HG02938 (cell line): ENCODE results near the gene BMERB1.

Source experiments
- ATAC-seq: cut with Tn5 transposase; IDR thresholded peaks from one replicate; pipeline ENCODE4 v1.9.1; 2021; ENCODE audit warnings: mild to moderate bottlenecking, moderate library complexity; ENCODE audit not compliant: unreplicated experiment

Gene BMERB1

GRCh38 chr16:15581127-15581815, 146.9 kb downstream of the BMERB1 start:
- no peak for ATAC-seq

GRCh38 chr16:15583526-15583925, 149.1 kb downstream of the BMERB1 start:
- no peak for ATAC-seq

- ATAC-seq, result no peak
These were observed 151.6 kb downstream of the BMERB1 start for GRCh38 chr16:15585956-15586355.

GRCh38 chr16:15586716-15587115, 152.3 kb downstream of the BMERB1 start:
- ATAC-seq, result no peak

GRCh38 chr16:15587152-15587825, 152.9 kb downstream of the BMERB1 start:
- ATAC-seq, result no peak

GRCh38 chr16:15592324-15592723, 157.9 kb downstream of the BMERB1 start:
- ATAC-seq, result no peak

GRCh38 chr16:15593235-15593634, 158.8 kb downstream of the BMERB1 start:
- no peak for ATAC-seq

GRCh38 chr16:15594711-15595320, 160.4 kb downstream of the BMERB1 start:
- ATAC-seq, result no peak

GRCh38 chr16:15597135-15597534, 162.7 kb downstream of the BMERB1 start:
- no peak for ATAC-seq

- ATAC-seq, result no peak
These were observed 163.6 kb downstream of the BMERB1 start for GRCh38 chr16:15597822-15598647.

- ATAC-seq, result no peak
These were observed 164.3 kb downstream of the BMERB1 start for GRCh38 chr16:15598648-15599190.

GRCh38 chr16:15599303-15600070, 165.1 kb downstream of the BMERB1 start:
- ATAC-seq, result no peak

- no peak for ATAC-seq
These were observed 167.0 kb downstream of the BMERB1 start for GRCh38 chr16:15601212-15601879.

GRCh38 chr16:15602285-15603044, 168.1 kb downstream of the BMERB1 start:
- no peak for ATAC-seq

- no peak for ATAC-seq
These were observed 170.4 kb downstream of the BMERB1 start for GRCh38 chr16:15604460-15605440.

GRCh38 chr16:15605839-15606517, 171.6 kb downstream of the BMERB1 start:
- no peak for ATAC-seq

GRCh38 chr16:15606518-15607220, 172.3 kb downstream of the BMERB1 start:
- ATAC-seq, result no peak
